RWPE2 (cell line): ENCODE data around the gene IL18BP.

ENCODE experiments used
- ATAC-seq: fragments of 200-7000 bp; cut with Tn5 transposase; 3 replicates; pipeline ENCODE4 v1.9.1; 2021; ENCODE audit warnings: low read depth
- DNase-seq: peaks from one replicate; pipeline ENCODE4 v3.0.0-alpha.2; 2020; ENCODE audit warnings: low spot score
- H3K27ac ChIP-seq: fragments of 450-650 bp; 2 replicates; pipeline ENCODE4 v1.5.1; 2017; ENCODE audit warnings: mild to moderate bottlenecking; ENCODE audit not compliant: poor library complexity, severe bottlenecking
- H3K27me3 ChIP-seq: fragments of 250-450 bp; sonication (Bioruptor Pico); 2 replicates; pipeline ENCODE4 v1.5.1; 2021; ENCODE audit warnings: mild to moderate bottlenecking, moderate library complexity; ENCODE audit not compliant: insufficient read depth, poor library complexity, severe bottlenecking
- H3K36me3 ChIP-seq: fragments of 250-450 bp; sonication (Bioruptor Pico); 2 replicates; pipeline ENCODE4 v1.5.1; 2020; ENCODE audit warnings: low read depth, mild to moderate bottlenecking, moderate library complexity
- H3K4me1 ChIP-seq: fragments of 250-450 bp; sonication (Bioruptor Pico); 2 replicates; pipeline ENCODE4 v1.5.1; 2021; ENCODE audit warnings: mild to moderate bottlenecking, moderate library complexity; ENCODE audit not compliant: insufficient read depth, poor library complexity, severe bottlenecking
- H3K4me3 ChIP-seq: fragments of 250-450 bp; sonication (Bioruptor Pico); 2 replicates; pipeline ENCODE4 v1.5.1; 2021; ENCODE audit warnings: mild to moderate bottlenecking, moderate library complexity; ENCODE audit not compliant: severe bottlenecking
- H3K9me3 ChIP-seq: fragments of 250-450 bp; sonication (Bioruptor Pico); 2 replicates; pipeline ENCODE4 v1.5.1; 2021; ENCODE audit warnings: mild to moderate bottlenecking, moderate library complexity; ENCODE audit not compliant: severe bottlenecking
- TF ChIP-seq, protein P1 (sequence below): fragments of 450-650 bp; IDR thresholded peaks from one replicate; pipeline ENCODE4 v1.5.1; 2017; ENCODE audit warnings: mild to moderate bottlenecking, moderate library complexity; ENCODE audit not compliant: poor library complexity, severe bottlenecking

IL18BP gene

DNA sequence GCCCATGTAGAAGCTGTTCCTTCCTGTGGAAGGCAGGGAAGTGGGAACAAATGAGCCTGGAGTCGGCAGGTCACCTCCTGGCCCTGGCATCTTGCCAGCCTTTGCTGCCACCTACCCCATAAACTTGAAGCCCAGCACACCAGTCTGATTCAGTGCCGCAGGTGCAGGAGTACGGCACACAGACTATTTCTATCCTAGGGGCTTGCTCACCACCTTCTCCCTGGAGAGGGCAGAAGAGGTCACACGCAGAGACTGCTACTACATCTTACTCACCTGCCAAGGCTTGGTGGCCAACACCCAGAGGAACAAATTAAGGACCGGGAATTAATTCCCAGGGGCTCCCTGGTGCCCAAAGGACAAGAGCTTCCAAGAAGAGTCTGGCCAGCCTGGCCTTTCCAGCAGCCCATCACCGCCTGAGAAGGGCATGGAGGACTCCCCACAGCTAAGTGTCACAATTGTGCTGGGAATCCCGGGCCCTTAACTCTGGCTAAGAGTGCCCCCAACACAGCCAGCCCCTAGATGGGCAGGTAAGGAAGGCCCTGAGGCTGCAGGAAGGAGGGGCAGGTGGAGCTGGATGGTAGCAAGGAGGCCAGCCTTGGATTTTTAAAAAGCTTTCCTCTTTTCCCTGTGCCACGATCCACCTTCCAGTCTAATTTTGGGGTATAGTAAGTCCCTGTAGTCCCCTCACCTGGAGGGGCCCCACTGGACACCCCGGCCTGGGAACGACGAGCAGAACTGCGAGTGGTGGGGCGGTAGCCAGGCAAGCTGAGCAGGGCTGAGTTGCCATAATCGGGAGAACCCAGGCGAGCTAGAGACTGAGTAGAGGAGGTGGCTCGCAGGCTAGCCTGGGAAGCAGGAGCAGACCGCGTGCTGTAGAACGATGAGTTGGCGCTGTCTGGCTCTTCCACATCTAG lies 6.9 kb downstream of the IL18BP start:
- DNase-seq = no peak
- TF ChIP-seq, protein P1, sequence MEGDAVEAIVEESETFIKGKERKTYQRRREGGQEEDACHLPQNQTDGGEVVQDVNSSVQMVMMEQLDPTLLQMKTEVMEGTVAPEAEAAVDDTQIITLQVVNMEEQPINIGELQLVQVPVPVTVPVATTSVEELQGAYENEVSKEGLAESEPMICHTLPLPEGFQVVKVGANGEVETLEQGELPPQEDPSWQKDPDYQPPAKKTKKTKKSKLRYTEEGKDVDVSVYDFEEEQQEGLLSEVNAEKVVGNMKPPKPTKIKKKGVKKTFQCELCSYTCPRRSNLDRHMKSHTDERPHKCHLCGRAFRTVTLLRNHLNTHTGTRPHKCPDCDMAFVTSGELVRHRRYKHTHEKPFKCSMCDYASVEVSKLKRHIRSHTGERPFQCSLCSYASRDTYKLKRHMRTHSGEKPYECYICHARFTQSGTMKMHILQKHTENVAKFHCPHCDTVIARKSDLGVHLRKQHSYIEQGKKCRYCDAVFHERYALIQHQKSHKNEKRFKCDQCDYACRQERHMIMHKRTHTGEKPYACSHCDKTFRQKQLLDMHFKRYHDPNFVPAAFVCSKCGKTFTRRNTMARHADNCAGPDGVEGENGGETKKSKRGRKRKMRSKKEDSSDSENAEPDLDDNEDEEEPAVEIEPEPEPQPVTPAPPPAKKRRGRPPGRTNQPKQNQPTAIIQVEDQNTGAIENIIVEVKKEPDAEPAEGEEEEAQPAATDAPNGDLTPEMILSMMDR = no peak
- Histone ChIP-seq H3K9me3 (no peaks in the 10 kb centered on the region), H3K4me1 (no peaks in the 10 kb centered on the region), H3K4me3 (no peak overlapping the region), H3K27me3 (no peaks in the 10 kb centered on the region), H3K27ac (no peak overlapping the region), H3K36me3 (peaks cover 79% of the 10 kb centered on the region)
- no peak for ATAC-seq

DNA sequence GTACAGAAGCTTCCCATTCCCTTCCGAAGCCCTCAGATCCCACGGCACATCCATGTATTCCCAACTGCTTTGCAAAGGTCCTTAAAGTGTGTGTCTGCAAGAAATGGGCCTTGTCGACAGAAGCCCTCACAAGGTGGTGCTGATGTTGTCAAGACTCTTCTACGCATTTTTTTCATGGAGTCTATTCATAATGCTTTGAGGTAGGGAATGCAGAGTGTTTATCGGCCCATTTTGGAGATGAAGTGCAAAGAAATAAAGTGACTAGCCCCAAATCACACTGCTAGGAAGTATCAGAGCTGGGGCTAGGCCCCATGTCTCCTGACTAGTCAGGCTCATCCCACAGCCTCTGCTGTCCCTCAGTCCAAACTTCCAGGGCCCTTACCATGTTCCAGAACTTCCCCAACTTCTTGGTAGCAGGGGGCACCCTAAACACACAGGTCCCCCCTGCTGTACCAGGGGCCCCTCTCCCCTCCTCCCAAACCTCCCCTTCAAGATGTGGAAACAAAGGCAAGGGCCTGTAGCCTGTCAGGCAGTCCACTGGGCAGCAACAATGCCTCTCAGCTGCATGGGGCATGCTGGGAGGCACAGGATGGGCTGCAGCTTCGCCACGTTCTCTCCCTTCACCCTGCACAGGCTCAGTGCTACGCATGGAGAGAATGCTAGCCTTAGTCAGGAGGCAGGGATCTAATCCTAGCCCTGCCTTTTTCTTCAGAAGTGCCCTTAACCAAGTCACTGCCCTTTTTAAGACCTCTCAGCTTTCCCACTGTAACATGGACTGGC lies 7.8 kb downstream of the IL18BP start:
- DNase-seq (no peak), ATAC-seq (no peak)
- Histone ChIP-seq H3K36me3 (peaks cover 87% of the 10 kb centered on the region), H3K27me3 (no peaks in the 10 kb centered on the region), H3K27ac (no peak overlapping the region), H3K9me3 (no peaks in the 10 kb centered on the region), H3K4me1 (no peaks in the 10 kb centered on the region), H3K4me3 (no peak overlapping the region)
- TF ChIP-seq, protein P1 = no peak

DNA sequence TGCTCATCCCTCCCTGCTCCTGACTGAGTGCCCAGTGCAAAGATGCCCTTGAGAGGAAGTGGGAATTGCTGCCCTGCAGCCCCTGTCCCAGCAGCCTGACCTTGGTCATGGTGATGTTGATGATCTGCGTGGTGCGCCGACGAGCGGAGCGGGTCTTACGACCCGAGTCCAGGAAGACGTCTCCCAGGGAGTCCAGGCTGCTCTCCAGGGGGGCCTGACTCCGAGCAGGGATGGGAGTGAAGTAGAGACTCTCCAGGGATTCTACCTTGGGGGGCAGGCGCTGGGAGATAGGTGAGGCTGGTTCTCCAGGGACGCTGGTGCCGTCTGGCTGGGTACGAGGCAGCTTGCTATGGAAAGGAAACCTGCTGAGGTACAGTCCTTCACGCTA lies 8.4 kb downstream of the IL18BP start:
- H3K4me1 ChIP-seq = no peaks in the 10 kb centered on the region
- H3K27me3 ChIP-seq = no peaks in the 10 kb centered on the region
- TF ChIP-seq, protein P1 = no peak
- no peak overlapping the region for H3K27ac ChIP-seq
- H3K36me3 ChIP-seq = peaks cover 93% of the 10 kb centered on the region
- ATAC-seq (no peak), DNase-seq (no peak)
- H3K9me3 ChIP-seq = no peaks in the 10 kb centered on the region
- no peak overlapping the region for H3K4me3 ChIP-seq

DNA sequence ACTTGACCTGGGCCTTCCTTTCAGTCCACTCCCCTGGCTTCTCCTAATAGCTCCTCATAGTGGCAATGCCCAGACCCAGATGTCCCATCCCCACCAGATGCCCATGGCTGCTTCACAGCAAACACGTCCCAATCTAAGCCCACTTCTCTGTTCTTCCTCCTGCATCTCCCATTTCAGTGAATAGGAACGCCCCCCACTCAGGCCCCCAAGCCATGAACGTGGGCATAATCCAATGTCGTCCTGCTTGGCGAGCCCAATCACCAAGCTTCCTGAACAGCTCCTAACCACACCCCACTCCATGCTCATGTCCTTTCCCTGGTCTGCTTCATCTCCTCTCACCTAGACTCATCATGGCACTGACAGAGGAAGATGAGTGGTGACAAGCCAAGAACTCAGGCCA lies 8.9 kb downstream of the IL18BP start:
- Histone ChIP-seq H3K27ac (no peak overlapping the region), H3K36me3 (peaks cover 96% of the 10 kb centered on the region), H3K27me3 (no peaks in the 10 kb centered on the region), H3K4me1 (no peaks in the 10 kb centered on the region), H3K4me3 (no peak overlapping the region), H3K9me3 (no peaks in the 10 kb centered on the region)
- TF ChIP-seq, protein P1 = no peak
- DNase-seq (no peak), ATAC-seq (no peak)
